HepG2 (cell line): Measurements from ENCODE around the gene ZNF431. TPM values are rescaled to one million over a fixed set of nuclear protein-coding genes. Genes with fewer than 3 reads are reported as not detected.

ENCODE experiments used
- ATAC-seq: fragments of 200-7000 bp; cut with Tn5 transposase; 3 replicates; pipeline ENCODE4 v1.9.1; 2020; ENCODE audit warnings: mild to moderate bottlenecking, moderate library complexity
- BruUV-seq: library from RNA; stranded (reverse); fragments of 400-500 nt; replicated peaks from 2 replicates; lab custom pipeline; 2021; lab: Mats Ljungman, UMichigan
- CTCF ChIA-PET: fragments of 300-600 bp; formaldehyde crosslinking; extraction: SDS; loops from one replicate; lab custom pipeline; 2021; ENCODE audit warnings: low total read pairs, inconsistent platforms, low intra/inter-chr PET ratio; lab: Yijun Ruan, JAX
- POLR2A ChIA-PET: fragments of 350-600 bp; sonication (Branson Sonifier 250); formaldehyde crosslinking; loops from one replicate; lab custom pipeline; 2020; ENCODE audit warnings: antibody characterized with exemption, inconsistent platforms; lab: Yijun Ruan, JAX
- DNase-seq: peaks from one replicate; pipeline ENCODE4 v3.0.0-alpha.2; 2015; ENCODE audit warnings: low spot score
- FAIRE-seq: peaks from 3 replicates; lab custom pipeline; 2011; peaks lifted over from hg19 to GRCh38; lab: Jason Lieb, UNC
- H2AFZ ChIP-seq: one replicate; pipeline ENCODE4 v1.6.1; 2011; ENCODE audit warnings: low read length, inconsistent platforms
- H3K27ac ChIP-seq: fragments of 300-600 bp; 3 replicates; pipeline ENCODE4 v1.8.0; 2011; ENCODE audit warnings: mixed run types, mild to moderate bottlenecking, mixed read lengths, low read length, inconsistent platforms; ENCODE audit not compliant: insufficient read depth; ENCODE audit errors: extremely low read length
- H3K27me3 ChIP-seq, 2 experiments: fragments of 200-600 bp in 1 of 2; 2 replicates in 1 of 2; 3 replicates in 1 of 2; pipeline versions ENCODE4 v1.6.0 to v1.8.0; 2011; ENCODE audit warnings: low read length in 2 of 2, mild to moderate bottlenecking in 2 of 2, moderate library complexity in 2 of 2, inconsistent platforms in 1 of 2; ENCODE audit not compliant: insufficient read depth in 2 of 2, control insufficient read depth in 1 of 2
- H3K36me3 ChIP-seq, 2 experiments: fragments of 200-600 bp in 1 of 2; replicated peaks in 1 of 2; 2 replicates in 1 of 2; 3 replicates in 1 of 2; pipeline versions ENCODE4 v1.5.1 to v1.8.0; 2011; ENCODE audit warnings: low read length in 2 of 2, inconsistent platforms in 1 of 2; ENCODE audit not compliant: insufficient read depth in 2 of 2, control insufficient read depth in 1 of 2
- H3K4me1 ChIP-seq: 2 replicates; pipeline ENCODE4 v1.5.1; 2012; ENCODE audit warnings: low read length, inconsistent platforms; ENCODE audit not compliant: insufficient read depth
- H3K4me2 ChIP-seq: 2 replicates; pipeline ENCODE4 v1.6.0; 2011; ENCODE audit warnings: low read depth, low read length, inconsistent platforms
- H3K4me3 ChIP-seq, 3 experiments: fragments of 200-600 bp in 1 of 3; sonication (generic), shearing (Covaris generic) in 1 of 3; replicated peaks in 1 of 3; 2 replicates each; pipeline ENCODE4 v1.5.1; 2011 to 2016; ENCODE audit warnings: low read length in 3 of 3, inconsistent platforms in 2 of 3, low read depth in 2 of 3, mild to moderate bottlenecking in 2 of 3, control low read depth in 1 of 3, mixed read lengths in 1 of 3; ENCODE audit not compliant: insufficient read depth in 1 of 3
- H3K79me2 ChIP-seq: one replicate; pipeline ENCODE4 v1.6.1; 2011; ENCODE audit warnings: low read length, inconsistent platforms; ENCODE audit not compliant: insufficient read depth
- H3K9ac ChIP-seq: 2 replicates; pipeline ENCODE4 v1.6.0; 2011; ENCODE audit warnings: mild to moderate bottlenecking, low read depth, low read length, inconsistent platforms; ENCODE audit not compliant: insufficient read depth
- H3K9me3 ChIP-seq: 2 replicates; pipeline ENCODE4 v1.5.1; 2012; ENCODE audit warnings: mild to moderate bottlenecking, low read length
- H4K20me1 ChIP-seq: 2 replicates; pipeline ENCODE4 v1.6.0; 2011; ENCODE audit warnings: inconsistent platforms, mild to moderate bottlenecking, low read length, moderate library complexity; ENCODE audit not compliant: insufficient read depth
- BCL6 ChIP-seq: IDR thresholded peaks from 2 replicates; pipeline ENCODE4 v1.6.1; 2016; ENCODE audit warnings: missing genetic modification reagents, missing compliant biosample characterization
- SOX13 ChIP-seq, 3 experiments: fragments of 450-650 bp in 1 of 3; sonication (generic) in 1 of 3; formaldehyde crosslinking in 1 of 3; IDR thresholded peaks in 2 of 3; conservative IDR thresholded peaks in 1 of 3; 2 replicates each; pipeline versions ENCODE4 v1.5.0 to v1.6.1; 2016 to 2020; ENCODE audit warnings: antibody characterized with exemption in 1 of 3, mild to moderate bottlenecking in 1 of 3, missing compliant biosample characterization in 1 of 3, missing genetic modification reagents in 1 of 3, moderate library complexity in 1 of 3
- ZNF382 ChIP-seq: sonication (generic); formaldehyde crosslinking; IDR thresholded peaks from 2 replicates; pipeline ENCODE4 v1.5.0; 2020; ENCODE audit warnings: missing genetic modification reagents, mild to moderate bottlenecking, borderline replicate concordance
- WGBS: methylation state at CpG from one replicate; pipeline ENCODE4 v1.1.6; 2017; ENCODE audit warnings: low lambda C conversion rate; 5-methylcytosine and 5-hydroxymethylcytosine counted together
- in situ Hi-C: cut with HindIII; loops from 2 replicates; pipeline ENCODE4 v1.10.0; 2017; ENCODE audit warnings: low pct_unique_long_range_greater_than_20kb; ENCODE audit not compliant: extremely low pct_ligation_motif_present
- intact Hi-C: fragments of 100-400 bp; cut with micrococcal nuclease; formaldehyde crosslinking; loops from one replicate; pipeline ENCODE4 v1.10.0; 2022; ENCODE audit not compliant: unreplicated experiment
- polyA plus RNA-seq, 8 experiments: library from polyadenylated mRNA; depleted of rRNA in 3 of 8; stranded (reverse) in 7 of 8; unstranded in 1 of 8; fragments of >200 nt; fragmentation: Illumina TruSeq in 4 of 8; extraction: Trizol in 4 of 8; gene quantifications; 2 replicates each; pipeline versions ENCODE4 v1.2.1 to v1.2.3, GENCODE V29; 2011 to 2016; ENCODE audit warnings: low read depth in 4 of 8, missing spikeins in 1 of 8, mixed read lengths in 1 of 8; ENCODE audit not compliant: insufficient read depth in 1 of 8
- total RNA-seq, 5 experiments: library from RNA; depleted of rRNA; stranded (reverse); fragments of >200 nt; fragmentation: Illumina TruSeq; extraction: Trizol; gene quantifications; 2 replicates each; pipeline ENCODE4 v1.2.3, GENCODE V29; 2016; ENCODE audit warnings: low read depth in 1 of 5
- TF ChIP-seq, protein P1 (sequence below), 2 experiments: sonication (generic) in 1 of 2; formaldehyde crosslinking in 1 of 2; IDR thresholded peaks; 2 replicates each; pipeline versions ENCODE4 v1.6.1 to v1.9.0; 2014 to 2022; ENCODE audit warnings: antibody characterized with exemption in 1 of 2, borderline replicate concordance in 1 of 2, inconsistent platforms in 1 of 2, low read depth in 1 of 2, missing genetic modification reagents in 1 of 2
- TF ChIP-seq, protein P2 (sequence below): sonication (generic); formaldehyde crosslinking; IDR thresholded peaks from 2 replicates; pipeline ENCODE4 v1.8.0; 2022; ENCODE audit warnings: mild to moderate bottlenecking, missing genetic modification reagents, borderline replicate concordance
- TF ChIP-seq, protein P3 (sequence below): IDR thresholded peaks from 2 replicates; pipeline ENCODE4 v1.4.0; 2020; ENCODE audit warnings: mild to moderate bottlenecking, missing genetic modification reagents

Gene ZNF431
- total and polyA plus RNA-seq, 2 of the 13 experiments (the other 11 are each of a cell fraction or from before 2014, with no cell fraction given): 4.4 to 11.8 TPM

DNA sequence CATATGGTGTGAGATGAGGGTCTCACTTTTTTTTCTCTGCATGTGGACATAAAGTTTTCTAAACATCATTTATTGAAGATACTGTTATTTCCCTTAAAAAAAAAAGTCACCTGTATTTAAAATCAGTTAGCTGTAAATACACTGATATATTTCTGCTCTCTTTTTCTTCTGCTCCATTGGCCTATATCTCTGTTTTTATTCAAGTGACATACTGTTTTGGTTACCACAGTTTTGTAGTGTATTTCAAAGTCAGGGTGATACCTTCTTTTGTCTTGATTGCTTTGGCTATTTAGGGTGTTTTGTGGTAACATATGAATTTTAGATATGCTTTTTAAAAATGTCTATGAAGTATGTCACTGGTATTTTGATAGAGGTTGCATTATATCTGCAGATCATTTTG lies 15.8 kb upstream of the ZNF431 start (continued):
- TF ChIP-seq, protein P1, sequence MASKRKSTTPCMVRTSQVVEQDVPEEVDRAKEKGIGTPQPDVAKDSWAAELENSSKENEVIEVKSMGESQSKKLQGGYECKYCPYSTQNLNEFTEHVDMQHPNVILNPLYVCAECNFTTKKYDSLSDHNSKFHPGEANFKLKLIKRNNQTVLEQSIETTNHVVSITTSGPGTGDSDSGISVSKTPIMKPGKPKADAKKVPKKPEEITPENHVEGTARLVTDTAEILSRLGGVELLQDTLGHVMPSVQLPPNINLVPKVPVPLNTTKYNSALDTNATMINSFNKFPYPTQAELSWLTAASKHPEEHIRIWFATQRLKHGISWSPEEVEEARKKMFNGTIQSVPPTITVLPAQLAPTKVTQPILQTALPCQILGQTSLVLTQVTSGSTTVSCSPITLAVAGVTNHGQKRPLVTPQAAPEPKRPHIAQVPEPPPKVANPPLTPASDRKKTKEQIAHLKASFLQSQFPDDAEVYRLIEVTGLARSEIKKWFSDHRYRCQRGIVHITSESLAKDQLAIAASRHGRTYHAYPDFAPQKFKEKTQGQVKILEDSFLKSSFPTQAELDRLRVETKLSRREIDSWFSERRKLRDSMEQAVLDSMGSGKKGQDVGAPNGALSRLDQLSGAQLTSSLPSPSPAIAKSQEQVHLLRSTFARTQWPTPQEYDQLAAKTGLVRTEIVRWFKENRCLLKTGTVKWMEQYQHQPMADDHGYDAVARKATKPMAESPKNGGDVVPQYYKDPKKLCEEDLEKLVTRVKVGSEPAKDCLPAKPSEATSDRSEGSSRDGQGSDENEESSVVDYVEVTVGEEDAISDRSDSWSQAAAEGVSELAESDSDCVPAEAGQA (IDR thresholded peaks at IDR 0.05; ENCODE audit: low read depth): no peak
- TF ChIP-seq, protein P1 (CRISPR knock-in tag; IDR thresholded peaks at IDR 0.05; ENCODE audit: borderline replicate concordance): no peak
- TF ChIP-seq ZNF382: no peak

DNA sequence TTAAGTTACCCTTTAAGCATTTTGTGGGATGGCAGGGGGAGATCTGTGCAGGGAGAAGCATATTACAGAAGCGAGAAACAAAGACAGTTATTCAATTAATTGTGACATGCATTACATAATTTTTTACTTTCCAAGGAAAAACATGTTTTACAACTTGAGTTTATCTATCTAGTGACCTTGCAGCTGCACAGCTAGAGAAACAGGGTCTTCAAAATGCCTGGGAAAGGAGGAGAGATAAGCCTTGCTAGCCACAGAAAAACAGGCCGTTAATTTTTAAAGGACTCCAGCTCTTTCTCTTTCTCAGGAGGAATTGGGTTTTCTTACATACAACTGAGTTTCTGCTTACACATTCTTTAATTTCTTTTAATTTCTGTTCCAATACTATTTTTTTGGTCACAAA lies 14.8 kb upstream of the ZNF431 start:
- Histone ChIP-seq H3K27me3 (no peaks in the 10 kb centered on the region), H3K4me1 (peaks cover 29% of the 10 kb centered on the region), H4K20me1 (no peaks in the 10 kb centered on the region), H3K36me3 (no peaks in the 10 kb centered on the region), H2AFZ (no peak overlapping the region), H3K27ac (no peak overlapping the region), H3K4me3 (no peak overlapping the region), H3K4me2 (no peak overlapping the region), H3K9me3 (no peaks in the 10 kb centered on the region), H3K9ac (no peak overlapping the region), H3K79me2 (no peaks in the 10 kb centered on the region)
- WGBS: 42% methylated on average over 2 of the region's 2 CpGs
- peak; percentile 84 for TF ChIP-seq BCL6 (CRISPR knock-in tag)
- TF ChIP-seq SOX13 (IDR thresholded peaks at IDR 0.05): no peak
- peak in 1 of 2 experiments; percentile 14; a peak in 1 of 4 replicates for TF ChIP-seq SOX13 (CRISPR knock-in tag; conservative IDR thresholded peaks at IDR 0.05 in 1 of 2, IDR thresholded peaks at IDR 0.05 in 1 of 2)
- TF ChIP-seq, protein P2, sequence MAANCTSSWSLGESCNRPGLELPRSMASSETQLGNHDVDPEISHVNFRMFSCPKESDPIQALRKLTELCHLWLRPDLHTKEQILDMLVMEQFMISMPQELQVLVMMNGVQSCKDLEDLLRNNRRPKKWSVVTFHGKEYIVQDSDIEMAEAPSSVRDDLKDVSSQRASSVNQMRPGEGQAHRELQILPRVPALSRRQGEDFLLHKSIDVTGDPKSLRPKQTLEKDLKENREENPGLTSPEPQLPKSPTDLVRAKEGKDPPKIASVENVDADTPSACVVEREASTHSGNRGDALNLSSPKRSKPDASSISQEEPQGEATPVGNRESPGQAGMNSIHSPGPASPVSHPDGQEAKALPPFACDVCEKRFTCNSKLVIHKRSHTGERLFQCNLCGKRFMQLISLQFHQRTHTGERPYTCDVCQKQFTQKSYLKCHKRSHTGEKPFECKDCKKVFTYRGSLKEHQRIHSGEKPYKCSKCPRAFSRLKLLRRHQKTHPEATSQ: no peak
- TF ChIP-seq, protein P3, sequence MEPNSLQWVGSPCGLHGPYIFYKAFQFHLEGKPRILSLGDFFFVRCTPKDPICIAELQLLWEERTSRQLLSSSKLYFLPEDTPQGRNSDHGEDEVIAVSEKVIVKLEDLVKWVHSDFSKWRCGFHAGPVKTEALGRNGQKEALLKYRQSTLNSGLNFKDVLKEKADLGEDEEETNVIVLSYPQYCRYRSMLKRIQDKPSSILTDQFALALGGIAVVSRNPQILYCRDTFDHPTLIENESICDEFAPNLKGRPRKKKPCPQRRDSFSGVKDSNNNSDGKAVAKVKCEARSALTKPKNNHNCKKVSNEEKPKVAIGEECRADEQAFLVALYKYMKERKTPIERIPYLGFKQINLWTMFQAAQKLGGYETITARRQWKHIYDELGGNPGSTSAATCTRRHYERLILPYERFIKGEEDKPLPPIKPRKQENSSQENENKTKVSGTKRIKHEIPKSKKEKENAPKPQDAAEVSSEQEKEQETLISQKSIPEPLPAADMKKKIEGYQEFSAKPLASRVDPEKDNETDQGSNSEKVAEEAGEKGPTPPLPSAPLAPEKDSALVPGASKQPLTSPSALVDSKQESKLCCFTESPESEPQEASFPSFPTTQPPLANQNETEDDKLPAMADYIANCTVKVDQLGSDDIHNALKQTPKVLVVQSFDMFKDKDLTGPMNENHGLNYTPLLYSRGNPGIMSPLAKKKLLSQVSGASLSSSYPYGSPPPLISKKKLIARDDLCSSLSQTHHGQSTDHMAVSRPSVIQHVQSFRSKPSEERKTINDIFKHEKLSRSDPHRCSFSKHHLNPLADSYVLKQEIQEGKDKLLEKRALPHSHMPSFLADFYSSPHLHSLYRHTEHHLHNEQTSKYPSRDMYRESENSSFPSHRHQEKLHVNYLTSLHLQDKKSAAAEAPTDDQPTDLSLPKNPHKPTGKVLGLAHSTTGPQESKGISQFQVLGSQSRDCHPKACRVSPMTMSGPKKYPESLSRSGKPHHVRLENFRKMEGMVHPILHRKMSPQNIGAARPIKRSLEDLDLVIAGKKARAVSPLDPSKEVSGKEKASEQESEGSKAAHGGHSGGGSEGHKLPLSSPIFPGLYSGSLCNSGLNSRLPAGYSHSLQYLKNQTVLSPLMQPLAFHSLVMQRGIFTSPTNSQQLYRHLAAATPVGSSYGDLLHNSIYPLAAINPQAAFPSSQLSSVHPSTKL: 0 out of 2 replicates have a peak, but pooled peaks have one; percentile 21
- FAIRE-seq (no peak), DNase-seq (no peak), ATAC-seq (no peak)
- BruUV-seq: no TSS peak
- CTCF ChIA-PET: no interaction called here
- POLR2A ChIA-PET: no interaction called here
- in situ Hi-C loops: no loop called here
- intact Hi-C loops: no loop called here
